ENCODE results near the gene RSPRY1.

DNA sequence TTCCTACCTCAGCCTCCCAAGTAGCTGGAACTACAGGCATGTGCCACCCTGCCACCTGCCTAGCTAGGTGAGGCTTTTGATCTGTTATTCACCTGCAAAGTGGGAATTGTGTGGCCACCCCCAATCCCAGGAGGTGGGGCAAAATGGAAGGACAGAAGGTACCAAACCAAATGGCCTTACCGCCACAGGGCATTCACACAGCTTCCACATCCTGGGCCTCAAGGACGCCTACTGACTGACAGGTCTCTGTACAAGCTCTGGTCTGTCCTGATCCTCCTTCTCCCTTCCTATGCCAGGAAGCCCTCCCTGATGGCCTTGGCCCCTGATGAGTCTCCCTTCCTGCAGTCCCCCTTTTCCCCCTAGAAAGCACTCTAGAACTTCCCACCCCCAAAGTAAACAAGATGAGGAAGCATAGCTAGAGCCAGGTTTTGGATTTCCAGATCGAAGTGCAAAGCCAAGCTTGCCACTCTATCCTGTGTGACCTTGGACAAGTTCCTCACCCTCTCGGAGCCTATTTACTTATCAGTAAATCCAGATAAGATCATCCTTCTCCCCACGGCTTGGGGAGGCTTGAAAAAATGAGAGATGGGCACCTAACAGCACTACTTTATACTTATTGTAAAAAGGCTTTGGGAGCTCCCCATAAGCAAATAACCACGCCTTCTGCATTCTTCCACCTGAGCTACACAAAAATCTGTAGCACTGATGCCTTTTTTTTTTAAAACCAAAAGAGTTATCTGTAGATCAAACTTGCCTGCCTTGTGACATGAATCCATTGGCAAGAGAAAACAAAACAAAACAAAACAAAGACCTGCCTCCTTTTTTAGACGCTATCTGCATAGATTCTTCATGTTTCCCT lies 93.9 kb downstream of the RSPRY1 start:
- TF ChIP-seq POLR2AphosphoS5 (IDR thresholded peaks at IDR 0.05; ENCODE audit: low read depth, low read length) (no peak), POLR2A (IDR thresholded peaks at IDR 0.05; ENCODE audit: low read depth, low read length) (no peak), TAF1 (IDR thresholded peaks at IDR 0.05; ENCODE audit: low read depth, low read length) (no peak)

All from GM12891 (cell line).